Medulla oblongata (tissue), 1 donor: ENCODE data around the gene MTMR12.

Experiments
- DNase-seq: peaks from one replicate; pipeline ENCODE4 v3.0.0-alpha.2; 2015; ENCODE audit errors: extremely low spot score

Gene MTMR12

GRCh38 chr5:32193591-32193990 is 119.1 kb downstream of the MTMR12 start:
- DNase-seq, result peak; percentile 31

DNA sequence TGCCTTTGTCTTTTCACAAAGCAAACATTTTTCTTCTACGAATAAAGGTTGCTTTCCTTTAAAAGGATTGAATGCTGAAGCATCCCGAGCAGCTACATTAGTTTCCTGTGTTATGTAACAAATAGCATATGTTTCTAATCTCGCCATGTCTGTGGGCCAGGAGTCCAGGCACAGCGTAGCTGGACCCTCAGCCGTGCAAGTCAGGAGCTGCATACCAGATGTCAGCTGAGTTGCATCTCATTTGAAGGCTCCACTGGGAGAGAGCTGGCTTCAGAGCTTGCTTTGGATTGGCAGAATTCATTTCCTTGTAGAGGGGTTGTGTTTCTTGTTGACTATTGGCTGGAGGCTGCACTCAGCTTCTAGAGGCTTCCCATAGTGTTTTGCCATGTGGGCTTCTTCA is 122.6 kb downstream of the MTMR12 start:
- no peak for DNase-seq

GRCh38 chr5:32187675-32188074 is 125.1 kb downstream of the MTMR12 start:
- no peak for DNase-seq

DNA sequence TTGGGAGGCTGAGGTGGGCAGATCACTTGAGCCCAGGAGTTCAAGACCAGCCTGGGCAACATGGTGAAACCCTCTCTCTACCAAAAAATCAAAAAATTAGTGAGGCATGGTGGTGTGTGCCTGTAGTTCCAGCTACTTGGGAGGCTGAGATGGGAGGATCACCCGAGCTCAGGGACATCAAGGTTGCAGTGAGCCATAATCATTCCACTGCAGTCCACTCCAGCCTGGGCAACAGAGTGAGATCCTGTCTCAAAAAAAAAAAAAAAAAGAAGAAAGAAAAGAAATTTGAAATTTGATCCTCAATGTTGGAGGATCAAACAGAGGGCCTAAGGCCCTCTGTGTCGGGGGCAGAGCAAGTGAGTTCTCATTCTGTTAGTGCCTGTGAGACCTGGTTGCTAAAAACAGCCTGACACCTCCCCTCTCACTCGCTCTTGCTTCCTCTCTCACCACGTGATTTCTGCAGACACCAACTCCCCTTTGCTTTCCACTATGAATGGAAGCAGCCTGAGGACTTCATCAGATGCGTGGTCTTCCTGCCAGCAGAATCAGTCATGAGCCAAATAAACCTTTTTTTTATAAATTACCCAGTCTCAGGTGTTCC is 130.2 kb downstream of the MTMR12 start:
- no peak for DNase-seq
